NCI-H510A treated with DMSO at 0.1 percent for 48 hours (cell line): ENCODE results near the gene LRRFIP1.
"Not testable (repeated sequence)": the region's sequence is repeated elsewhere in the genome, so short reads cannot be mapped to it uniquely, and the experiment has no call there.

Source experiments
- DNase-seq: peaks from one replicate; lab custom pipeline; 2025; lab: John Stamatoyannopoulos, UW

The LRRFIP1 gene

DNA sequence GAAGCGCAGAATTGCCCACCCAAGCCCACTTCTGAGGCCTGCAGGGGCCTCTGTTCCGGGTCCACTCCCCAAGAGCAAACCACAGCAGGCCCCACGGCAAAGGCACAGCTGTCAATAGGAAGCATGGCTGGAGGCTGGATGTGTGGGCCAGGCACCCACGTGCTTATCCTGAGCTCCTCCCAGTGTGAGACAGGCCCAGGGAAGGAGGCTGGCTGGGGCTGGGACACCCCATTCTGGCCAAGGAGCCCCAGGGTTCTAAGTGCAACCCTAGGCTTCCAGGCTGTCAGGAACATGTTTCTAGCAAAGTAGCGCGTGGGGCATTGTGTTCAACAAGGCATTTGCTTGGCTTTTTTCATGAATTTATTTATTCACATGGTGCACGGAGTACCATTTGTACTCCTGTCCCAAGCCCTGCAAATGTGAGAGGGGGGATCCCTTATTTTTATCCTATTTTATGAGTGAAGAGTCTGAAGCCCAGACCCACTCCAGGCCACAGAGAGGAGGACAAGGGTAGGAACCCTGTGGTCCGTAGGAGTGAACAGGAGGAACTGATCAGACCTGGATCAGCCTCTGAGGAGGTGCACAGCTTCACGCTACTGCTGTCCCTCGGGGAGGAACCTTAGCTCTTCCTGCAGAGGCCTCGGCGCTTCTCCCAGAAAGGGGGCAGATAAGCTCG is 30.7 kb upstream of the LRRFIP1 start:
- no peak for DNase-seq

DNA sequence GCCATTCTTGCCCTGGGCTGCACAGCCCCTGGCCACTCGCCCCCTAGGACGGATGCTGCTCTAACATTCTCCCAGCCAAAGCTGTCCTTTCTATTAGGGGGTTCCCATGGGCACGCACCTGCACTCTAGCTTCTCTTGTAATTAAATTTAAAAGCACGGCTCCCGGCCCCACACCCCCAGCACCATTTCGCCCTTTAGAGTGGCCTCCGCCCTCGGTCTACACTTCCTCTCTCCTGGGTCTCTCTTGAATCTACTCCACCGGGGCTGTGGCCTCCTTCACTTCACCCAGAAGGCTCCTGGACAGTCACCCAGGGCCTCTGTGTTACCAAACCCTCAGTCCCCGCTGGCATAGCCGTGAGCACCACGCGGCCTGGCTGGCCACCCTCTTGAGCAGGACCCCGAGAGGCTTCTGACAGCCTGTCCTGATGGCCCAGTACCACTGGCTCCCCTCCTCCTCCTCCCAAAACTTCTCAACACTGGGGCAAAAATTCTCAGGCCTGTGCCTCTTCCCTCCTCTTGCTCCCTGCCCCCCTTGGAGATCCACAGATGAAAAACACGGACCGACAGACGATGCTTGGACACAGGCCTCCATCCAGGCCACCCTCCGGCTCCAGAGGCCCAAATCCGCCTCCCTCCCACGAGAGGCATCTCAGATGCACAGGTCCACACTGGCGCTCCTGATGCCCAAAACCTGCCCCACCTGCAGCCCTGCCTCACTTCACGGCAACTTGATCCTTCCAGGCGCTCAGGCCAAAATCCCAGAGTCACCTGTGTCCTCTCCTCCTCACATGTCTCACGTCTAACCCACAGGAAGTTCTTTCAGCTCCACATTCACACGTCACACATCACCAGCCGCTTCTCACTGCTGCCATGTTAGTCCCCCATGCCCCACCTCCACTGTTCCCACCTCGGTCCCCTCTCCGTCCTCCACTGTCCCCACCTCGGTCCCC is 29.9 kb upstream of the LRRFIP1 start:
- DNase-seq: no peak

DNA sequence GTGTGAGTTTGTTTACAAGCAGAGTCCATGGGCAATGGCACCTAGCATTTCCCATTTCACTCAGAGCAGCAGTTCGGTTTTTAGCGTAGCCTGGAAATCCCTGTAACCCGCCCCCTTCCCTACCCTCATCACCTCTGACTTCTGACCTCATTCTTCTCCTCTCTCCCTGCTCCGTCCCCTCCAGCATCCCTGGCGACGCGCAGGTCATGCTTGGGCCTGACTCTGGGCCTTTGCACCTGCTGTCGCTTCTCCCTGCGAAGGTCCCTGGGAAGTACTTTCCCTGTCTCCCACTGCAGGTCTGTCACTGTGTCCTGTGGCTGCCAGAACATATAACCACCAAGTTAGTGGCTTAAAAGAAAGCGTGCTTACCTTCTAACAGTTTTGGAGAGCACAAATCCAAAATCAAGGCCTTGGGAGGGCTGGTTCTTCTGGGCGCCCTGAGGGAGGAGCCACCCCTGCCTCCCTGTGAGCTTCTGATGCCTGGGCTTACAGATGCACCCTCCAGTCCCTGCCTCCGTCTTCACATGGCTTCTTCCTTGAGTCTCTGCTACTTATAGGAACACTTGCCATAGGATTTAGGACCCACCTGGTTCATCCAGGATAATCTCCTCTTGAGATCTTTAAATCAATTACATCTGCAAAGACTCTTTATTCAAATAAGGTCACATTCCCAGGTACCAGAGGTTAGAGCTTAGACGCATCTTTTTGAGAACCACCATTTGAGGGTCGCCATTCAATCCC is 28.7 kb upstream of the LRRFIP1 start:
- no peak for DNase-seq

DNA sequence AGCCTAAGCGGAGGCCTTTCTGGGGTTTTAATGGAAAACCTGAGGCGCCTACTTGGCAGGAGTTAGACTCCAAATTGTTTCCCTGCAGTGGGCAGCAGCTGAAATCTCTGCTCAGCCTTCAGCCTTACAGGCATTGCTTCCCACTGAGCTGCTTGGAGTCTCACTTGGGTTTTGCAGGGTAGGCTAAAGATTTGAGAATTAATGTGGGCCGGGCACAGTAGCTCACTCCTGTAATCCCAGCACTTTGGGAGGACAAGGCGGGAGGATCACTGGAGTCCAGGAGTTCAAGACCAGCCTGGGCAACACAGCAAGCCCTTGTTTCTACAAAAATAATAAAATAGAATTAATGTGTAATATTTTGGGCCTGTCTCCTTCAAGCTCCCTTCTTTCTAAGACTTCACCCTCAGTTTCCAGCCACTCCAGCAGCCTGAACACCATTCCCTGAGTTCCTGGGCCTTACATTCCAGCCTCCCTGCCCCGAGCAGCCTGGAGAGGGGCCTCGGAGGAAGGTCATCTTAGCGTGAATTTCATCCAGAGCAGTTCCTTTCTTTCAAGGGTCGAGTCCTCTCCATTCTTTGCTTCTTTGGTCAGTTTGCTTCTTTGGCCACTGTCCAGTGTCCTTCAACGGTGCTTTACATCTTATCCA is 27.8 kb upstream of the LRRFIP1 start:
- no peak for DNase-seq

DNA sequence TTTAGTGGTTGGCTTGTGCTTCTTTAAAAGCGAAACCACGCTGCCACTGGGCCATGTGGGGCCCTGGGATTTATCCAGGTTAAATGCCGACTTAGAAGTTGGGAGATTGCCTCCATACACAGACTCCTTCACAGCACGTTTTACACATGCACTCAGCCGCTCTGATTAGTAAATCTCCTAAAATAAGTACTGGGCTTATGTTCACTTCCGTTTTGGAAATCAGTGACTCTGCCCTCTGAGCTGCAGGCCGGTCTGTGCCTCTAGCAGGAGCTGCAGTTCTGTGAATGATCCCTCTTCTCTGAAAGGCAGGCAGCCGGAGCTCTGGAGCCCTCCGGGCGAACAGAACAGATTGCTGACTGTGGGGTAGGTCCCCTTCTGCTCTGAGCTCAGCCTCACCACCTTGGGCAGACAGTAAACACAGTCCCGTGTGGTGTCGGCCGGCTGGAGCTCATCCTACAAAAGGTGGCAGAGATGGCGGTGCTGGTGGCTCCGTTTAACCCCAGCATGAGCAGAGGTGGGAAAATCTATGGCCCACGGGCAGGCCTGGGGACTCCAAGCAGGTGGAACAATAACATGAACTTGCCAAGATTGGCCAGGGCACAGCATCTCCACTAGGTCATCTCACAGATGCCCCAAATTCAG is 27.1 kb upstream of the LRRFIP1 start:
- DNase-seq: no peak

DNA sequence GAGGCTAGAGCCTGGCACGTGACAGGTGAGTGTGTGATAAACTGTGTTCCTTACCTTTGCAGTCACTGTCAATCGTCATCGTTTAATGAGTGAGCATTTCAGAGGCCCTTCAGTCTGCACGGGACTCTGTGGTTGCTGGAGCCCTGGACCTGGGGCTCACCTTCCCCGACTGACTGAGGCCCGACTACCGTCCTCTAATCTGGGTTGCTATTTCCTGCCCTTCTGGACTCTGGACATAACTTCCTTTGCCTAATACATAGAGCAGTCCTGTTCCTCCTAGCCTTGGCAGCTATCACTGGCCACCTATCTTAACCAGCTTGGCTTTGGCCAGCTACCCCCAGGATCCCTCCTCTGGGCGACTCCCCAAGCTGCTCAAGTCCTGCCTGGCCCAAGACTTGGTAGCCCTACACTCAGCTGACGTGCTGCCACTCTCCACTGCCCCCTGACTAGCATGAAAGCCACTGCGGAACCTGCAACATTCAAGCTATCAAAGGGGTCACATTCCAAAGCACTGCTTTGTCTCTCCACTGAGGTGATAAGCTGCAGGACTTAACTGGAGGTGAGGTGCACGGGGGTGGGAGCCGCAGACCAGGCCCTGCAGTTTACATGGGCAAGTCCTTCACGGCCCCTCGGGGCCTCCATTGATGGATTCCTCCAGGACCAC is 25.8 kb upstream of the LRRFIP1 start:
- DNase-seq: no peak

DNA sequence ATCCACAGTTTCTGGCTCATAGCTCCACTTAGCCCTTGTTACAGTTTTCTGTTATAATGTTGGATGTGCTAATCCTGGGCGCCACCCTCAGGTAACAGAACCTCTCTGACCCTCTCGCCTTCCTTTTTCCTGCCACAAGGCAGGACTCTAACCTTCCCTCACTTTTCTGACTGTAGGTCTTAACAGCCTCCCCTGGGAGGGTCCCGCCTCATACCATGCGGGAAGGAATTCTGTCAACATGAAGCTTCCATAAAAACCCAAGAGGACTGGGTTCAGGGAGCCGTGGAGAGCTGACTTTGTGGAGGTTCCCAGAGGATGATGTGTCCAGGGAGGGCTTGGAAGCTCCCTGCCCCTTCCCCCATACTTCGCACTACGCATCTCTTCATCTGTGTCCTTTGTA is 25.0 kb upstream of the LRRFIP1 start:
- no peak for DNase-seq

DNA sequence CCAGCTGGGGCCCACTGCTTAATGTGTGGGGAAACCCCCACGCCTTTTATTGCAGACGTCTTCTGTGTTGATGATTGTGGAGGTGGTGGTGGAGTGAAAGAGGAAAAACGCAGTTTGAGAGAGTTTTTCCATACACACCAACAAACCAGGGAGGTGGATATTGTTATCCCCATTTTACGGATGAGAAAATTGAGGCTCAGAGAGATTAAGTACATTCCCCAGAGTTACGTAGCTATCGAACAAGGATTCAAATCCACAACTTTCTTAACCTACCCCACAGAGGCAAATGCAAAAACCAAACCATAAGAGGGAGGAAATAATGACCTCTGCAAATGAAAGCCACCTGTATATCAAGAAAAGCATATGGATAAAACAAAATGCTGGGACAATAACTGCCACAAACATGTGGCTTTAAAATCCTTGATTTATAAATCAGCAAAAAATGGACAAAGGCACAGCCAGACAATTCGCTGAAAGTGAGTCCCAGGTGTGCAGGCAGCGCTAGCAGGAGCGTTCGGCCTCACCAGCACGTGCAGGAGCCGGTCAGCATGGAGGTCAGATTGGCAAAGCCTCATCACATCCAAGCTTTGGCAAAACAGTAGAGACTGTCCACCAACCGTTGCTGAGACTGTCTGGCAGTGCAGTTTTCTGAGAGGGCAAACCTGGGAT is 24.2 kb upstream of the LRRFIP1 start:
- DNase-seq: no peak

DNA sequence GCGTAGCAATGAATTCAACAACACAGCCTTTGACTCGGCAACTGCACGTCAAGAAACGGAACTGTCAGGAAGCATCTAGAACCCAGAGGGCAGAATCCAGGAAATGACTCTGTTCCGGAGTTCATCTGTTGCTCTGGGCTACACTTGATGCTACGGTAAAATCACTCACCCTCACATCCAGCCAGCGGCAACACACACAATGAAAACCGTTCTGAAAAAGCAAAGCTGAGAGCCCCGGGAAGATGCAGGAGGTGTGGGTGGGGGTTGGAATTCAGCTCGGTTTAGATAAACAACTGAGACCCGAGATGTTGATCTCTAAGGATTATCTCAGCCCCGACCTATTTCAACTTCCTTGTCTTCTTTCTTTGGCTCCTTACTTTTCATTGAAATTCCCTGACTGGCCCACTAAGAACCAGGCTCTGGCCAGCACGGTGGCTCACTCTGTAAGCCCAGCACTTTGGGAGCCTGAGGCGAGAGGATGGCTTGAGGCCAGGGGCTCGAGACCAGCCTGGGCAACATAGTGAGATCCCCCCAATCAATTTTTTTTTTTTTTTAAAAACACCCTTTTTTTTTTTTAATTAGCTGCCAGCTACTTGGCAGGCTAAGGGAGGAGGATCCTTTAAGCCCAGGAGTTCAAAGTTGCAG is 23.5 kb upstream of the LRRFIP1 start:
- DNase-seq: no peak

DNA sequence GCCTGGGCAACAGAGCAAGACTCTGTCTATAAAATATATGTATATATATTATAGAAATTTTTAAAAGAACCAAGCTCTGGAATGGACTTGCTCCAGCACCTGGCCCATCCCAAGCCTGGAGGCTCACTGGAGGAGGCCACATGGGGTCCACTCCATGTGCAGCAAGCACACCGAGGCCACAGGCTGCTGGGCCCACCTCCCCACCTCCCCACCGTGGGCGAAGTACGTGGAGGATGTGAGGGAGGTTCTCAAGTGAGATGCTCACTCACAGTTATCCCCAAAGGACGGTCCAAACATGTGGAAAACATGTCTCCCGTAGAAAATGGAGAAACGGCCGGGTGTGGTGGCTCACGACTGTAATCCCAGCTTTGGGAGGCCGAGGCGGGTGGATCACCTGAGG is 23.0 kb upstream of the LRRFIP1 start:
- no peak for DNase-seq

DNA sequence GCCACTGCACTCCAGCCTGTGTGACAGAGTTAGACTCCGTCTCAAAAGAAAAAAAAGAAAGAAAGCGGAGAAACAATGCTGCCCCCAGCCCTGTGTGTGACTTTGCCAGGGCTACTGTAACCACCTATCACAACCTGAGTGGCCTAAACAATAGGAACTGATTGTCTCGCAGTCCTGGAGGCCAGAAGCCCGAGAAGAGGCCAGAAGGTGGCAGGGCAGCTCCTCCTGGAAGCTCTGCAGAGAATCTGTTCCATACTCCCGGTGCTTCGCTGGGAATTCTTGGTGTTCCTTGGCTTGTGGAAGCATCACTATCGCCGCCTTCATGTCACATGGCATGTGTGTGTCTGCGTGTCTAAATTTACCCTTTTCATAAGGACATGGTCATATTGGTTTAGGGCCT is 22.4 kb upstream of the LRRFIP1 start:
- no peak for DNase-seq

DNA sequence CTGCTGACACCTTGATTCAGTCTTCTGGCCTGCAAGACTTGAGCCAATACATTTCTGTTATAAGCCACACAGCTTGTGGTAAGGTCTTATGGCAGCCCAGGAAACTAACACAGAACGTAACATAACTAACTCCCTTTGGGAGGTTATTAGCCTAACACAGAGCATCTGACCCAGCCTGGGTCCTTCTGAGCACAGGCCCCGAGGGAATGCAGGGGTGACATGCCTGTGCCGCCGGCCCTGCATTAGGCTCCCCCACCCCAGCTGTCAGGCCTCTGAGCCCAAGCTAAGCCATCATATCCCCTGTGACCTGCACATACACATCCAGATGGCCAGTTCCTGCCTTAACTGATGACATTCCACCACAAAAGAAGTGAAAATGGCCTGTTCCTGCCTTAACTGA is 20.9 kb upstream of the LRRFIP1 start:
- not testable (repeated sequence) for DNase-seq

DNA sequence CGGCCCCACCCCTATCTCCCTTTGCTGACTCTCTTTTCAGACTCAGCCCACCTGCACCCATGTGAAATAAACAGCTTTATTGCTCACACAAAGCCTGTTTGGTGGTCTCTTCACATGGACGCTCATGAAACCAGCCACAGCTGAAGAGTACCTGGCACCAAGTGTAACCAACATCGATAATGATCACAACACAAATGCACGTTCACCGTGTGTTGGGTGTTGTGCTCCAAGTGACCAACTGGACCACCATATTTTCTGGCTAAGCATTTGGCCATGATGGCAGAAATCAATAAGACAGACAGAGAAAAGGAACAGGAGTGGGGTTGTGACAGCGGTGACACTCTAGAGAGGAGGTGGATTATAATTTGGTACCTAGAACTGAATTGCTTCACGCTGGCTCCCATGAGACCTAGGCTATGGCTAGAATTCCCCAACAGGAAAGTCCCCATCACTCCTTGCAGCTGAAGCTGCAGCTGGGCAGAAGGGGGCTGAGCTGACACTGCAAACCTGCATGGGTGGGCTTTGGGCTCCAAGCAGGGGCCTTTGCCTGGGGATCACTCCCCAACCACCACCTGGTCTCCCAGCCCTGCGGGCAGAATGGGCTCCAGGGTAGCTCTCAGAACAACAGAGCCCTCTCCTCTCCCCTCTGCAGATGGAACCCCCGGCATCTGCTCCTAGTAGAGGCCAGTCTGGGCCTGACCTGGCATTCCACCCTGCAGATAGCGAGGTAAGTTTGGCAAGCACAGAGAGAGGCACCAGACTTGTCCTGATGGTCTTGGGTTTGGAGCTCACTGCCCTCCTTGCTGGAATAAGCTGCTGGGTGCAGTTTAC is 14.6 kb upstream of the LRRFIP1 start:
- DNase-seq: no peak

DNA sequence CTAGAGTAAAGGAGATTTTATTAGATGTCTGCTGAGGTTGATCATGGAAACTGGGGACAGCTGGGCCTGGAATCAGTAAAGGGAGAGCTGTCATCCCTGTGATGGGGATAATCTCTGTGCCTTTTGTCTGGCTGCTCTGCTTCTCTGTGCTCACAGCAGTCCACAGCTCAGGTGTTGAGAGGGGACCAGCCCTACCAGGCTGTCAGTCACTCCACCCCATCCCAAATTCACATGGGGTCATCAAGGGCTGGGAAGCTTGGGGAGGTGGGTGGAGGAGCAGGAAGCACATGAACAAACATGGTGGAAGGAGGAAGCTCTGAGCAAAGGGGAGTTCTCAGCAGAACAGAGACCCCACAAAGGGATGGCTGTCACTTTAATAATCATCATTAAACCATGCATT is 13.7 kb upstream of the LRRFIP1 start:
- DNase-seq: no peak

DNA sequence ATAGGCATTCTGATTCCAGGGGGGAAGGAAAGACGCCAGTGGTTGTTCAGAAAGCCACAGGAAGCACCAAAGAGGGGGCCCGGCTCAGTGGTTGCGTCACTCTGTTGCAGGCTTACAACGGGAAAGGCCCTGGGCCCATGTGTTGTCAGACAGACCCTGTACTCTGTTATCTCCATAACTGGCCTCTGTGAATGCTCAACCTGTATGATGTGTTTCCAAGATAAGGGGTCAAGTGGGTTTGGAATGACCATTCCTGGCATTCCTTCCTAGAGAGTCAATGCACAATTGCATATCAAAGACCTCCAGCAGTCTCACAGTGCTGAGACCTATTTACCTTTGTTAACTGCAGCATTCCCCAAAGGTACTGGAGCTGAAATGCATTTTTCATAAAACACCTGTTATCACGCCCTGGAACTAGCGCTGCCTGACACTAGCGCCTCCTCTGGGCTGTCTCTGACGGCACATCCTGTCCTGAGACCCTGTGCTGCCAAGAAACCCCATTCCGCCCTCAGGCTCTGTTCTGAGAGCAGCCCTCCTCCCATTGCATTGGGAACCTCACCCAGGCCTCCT is 13.2 kb upstream of the LRRFIP1 start:
- no peak for DNase-seq

DNA sequence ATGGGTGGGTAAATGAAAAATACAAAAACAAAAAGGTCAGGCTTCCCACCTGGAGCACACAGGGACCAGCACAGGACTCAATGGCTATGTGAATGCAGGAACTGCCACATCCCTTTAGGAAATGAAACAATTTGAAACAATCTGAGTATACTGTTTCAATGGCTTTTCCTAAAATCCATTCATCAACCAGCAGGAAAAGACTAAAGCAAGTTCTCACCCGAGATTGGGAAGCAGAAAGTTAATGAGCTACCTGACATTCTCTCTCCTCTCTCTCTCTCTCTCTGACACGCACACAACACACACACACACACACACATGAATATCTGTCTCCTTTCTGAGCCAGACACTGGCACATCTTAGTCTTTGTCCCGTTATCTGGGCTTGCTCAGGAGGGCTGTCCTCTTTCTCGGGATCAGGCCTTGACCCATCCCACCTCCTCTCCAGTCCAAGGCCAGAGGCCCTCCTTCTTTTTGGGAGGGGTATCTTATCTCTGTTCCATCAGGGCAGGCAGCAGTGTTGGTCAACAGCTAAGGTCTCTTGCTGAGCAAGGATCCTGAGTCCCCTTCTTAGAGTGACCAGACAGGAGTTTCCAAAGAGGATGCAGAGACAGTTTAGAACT is 11.6 kb upstream of the LRRFIP1 start:
- no peak for DNase-seq

DNA sequence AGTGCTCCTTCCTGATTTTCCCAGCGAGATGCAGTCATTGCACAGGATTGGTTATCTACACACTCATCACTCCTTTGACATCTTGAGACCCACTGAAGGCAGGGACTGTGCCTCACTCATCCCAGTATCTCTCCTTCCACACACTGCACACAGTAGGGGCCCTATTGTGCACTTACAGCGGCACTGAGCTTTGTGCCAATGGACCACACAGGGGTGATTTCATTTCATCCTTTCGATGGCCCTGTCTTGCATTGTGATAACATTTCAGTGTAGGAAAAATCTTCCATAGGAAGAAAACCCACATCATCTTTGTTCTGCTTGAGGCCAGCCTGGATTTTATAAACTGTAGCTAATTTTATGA is 11.0 kb upstream of the LRRFIP1 start:
- no peak for DNase-seq
